D721Med (cell line): ENCODE measurements around the gene LAMB1.

Source experiments
- DNase-seq: peaks from one replicate; pipeline ENCODE4 v3.0.0; 2011; ENCODE audit warnings: low spot score; ENCODE audit not compliant: insufficient read length
- FAIRE-seq: peaks from 2 replicates; lab custom pipeline; 2011; peaks lifted over from hg19 to GRCh38; lab: Jason Lieb, UNC
- TF ChIP-seq, protein P1 (sequence below): IDR thresholded peaks from 2 replicates; pipeline ENCODE4 v1.5.1; 2012; ENCODE audit warnings: mild to moderate bottlenecking, control low read depth; ENCODE audit not compliant: insufficient read depth; ENCODE audit errors: missing control alignments

The LAMB1 gene

DNA sequence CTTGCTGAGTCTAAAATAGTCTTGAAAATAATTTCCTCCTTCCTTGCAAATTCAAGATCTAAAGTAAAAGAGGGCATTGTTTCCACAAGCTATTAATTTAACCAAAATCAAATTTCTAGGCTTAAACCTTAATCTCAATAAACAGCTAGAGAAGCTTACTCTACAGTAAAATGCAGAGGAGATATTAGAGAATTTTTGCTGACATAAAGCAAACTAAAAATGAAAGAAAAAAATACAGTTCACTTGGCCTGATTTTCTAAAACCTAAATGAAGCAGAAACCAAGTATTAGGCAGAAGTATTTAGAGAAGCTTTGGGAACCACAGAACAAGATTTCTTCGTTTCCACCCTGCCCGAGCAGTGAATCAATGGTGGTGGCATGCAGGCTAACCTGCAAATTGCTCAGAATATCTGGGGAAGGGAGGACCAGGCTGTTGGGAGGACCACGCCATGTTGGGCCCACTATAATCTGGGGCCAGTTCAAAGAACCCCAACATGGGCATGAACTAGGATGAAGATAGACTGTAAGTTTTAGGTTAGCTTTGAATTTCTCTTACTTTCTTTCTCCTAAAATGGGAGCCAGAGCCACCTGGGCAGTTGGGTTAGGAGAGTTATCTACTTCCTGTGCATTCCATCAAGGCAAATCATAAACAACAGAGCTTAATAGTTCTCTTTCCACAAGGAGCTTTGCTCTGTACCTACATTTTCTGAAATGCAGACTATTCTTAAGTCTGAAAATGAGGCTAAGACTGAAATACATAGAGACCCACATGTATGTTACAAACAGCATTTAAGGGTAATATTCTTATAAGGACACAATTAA is 4.1 kb downstream of the LAMB1 start:
- TF ChIP-seq, protein P1, sequence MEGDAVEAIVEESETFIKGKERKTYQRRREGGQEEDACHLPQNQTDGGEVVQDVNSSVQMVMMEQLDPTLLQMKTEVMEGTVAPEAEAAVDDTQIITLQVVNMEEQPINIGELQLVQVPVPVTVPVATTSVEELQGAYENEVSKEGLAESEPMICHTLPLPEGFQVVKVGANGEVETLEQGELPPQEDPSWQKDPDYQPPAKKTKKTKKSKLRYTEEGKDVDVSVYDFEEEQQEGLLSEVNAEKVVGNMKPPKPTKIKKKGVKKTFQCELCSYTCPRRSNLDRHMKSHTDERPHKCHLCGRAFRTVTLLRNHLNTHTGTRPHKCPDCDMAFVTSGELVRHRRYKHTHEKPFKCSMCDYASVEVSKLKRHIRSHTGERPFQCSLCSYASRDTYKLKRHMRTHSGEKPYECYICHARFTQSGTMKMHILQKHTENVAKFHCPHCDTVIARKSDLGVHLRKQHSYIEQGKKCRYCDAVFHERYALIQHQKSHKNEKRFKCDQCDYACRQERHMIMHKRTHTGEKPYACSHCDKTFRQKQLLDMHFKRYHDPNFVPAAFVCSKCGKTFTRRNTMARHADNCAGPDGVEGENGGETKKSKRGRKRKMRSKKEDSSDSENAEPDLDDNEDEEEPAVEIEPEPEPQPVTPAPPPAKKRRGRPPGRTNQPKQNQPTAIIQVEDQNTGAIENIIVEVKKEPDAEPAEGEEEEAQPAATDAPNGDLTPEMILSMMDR, result no peak
- no peak for FAIRE-seq

DNA sequence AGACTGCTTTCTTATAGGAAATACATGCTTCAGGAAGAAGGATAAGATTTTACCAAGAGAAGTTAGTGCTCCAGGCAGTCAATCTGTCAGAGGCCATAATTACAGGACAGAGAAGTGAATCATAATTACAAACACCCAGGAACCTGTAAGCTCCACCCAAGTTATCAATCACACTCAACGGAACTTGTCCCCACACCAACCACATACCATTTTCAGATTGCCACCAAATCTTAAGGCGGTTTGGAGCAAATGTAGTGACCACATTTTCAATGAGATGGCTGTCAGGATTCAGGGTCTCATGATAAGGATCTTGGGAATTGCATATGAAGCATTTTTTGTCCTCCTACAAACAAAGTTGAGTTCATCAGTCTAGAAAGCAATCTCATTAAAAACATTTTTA is 4.8 kb downstream of the LAMB1 start:
- no peak for DNase-seq
- TF ChIP-seq, protein P1, result no peak
- FAIRE-seq, result no peak

More for the DNA sequence above, 4.1 kb downstream of the LAMB1 start:
- DNase-seq, result no peak

DNA sequence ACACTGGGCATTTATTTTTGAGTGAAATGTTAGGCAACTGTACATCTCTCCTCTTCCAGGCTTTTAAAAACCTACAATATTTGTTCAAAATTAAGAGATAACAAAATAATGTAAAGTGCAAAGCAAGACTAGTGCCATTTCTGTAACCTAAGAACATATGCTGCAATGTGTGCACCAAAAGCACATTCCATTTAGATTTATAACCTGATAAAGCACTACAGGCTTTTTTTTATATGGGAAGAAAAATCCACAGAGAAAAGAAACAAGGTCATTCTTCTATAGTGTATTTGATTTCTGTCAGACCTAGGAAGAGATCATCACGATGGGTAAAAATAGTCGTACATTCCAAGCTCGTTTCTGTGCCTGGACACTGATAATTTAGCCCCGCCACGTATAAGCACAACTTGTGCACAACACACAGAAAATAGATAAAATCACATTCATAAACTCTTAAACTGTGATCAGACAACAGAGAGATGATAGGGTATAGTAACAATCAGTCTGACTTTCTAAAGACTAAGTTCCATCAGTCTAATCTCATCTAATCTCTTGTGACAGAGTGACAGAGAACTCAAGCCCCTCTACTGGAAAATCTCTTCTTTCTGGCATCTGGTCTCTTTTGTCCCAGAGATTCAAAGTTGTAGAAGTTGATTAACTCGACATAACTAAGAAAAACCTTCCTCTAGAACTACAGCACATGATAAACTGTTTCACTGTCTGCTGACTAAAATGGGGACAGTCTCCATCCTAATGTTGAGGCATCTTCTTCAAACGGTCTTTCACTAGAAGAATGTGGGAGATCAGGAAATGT is 6.7 kb downstream of the LAMB1 start:
- FAIRE-seq (no peak), DNase-seq (no peak)
- TF ChIP-seq, protein P1, result no peak

DNA sequence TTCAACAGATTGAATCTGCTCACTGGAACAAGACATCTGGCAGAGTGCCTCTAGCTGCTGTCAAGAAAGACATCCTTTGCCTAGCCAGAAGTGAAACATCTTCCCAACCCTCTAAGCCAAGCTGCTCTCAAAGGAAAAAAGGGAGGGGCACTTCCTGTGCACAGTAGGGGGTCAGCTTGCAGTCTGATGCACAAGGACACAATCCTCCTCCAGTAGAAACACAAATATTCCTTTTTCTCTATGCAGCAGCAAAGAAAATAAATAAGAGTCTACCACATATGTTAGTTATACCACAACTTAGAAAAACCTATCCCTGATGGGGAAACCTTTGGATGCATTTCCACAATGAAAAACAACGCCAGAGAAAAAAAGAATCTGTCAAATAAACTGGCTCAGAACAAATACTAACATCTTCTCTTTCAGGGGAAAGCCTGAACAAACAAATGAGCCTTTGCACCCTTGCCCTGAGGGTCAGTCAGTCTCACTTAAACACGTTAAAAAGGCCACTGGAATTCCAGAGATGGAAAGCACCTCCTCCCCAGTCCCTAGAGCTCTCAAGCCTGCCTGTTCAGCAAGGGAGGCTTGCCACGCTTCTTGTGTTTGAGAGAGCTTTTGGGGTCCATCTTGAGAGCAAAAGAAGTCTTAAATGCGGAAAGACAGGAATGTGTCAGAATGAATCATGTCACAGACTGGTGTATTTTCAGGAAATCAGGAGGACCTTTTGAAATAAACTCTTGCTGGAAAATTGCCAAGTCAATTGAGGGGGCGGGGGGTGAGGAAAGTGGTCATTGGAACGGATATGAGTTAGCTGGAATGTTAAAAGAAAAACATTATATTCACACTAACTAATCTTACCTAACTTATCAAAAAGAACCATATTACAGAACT is 7.5 kb downstream of the LAMB1 start:
- DNase-seq, result no peak
- FAIRE-seq, result no peak
- TF ChIP-seq, protein P1, result no peak

DNA sequence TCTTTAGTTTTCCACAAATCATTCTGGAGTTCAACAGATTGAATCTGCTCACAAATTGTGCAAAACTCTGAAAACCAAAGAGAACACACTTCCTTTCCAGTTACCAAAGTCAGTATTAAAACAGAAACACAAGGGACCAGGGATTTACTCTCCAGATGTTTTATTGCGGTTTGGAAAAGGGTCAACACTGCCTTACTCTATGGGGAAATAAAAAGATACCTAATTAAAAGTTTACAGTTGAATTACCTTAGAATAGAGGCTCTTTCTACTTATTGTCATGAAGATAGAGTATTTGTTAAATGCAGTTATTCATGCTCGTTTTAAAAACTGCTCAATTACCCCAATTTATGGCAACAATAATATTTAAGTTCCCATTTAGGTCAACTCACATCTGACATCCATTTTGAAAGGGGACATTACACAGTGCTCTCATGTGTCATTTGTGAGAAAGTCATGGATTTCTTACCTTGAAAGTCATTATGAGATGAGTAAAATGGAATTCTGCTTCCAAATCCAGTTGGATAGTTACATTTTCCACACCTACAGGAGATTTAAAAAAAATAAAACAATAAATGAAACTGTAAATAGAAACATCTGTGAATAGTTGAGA is 8.4 kb downstream of the LAMB1 start:
- DNase-seq, result no peak
- FAIRE-seq, result no peak
- TF ChIP-seq, protein P1, result no peak

DNA sequence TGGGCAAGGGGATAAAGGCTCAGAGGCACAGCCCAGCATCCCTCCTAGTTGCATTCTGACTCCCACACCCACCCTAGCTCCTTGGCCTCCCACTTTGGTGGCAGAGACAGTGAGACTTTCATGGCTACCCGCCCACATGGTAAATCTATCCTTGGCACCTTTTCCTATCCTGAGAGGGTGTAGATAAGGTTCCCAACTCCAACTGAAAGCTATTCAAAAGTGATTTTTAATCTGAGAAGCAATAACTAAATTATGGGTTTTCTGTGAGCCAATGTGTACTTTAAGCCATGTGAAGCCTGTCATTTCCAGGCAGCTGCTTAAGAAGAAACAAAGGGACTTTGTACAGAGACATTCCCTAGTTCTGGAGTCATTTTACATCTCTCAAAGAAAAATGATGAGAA is 9.1 kb downstream of the LAMB1 start:
- TF ChIP-seq, protein P1, result no peak
- DNase-seq (no peak), FAIRE-seq (no peak)
